Spinal cord (tissue), 10 donors: Measurements from ENCODE around the gene GIT1. TPM values are rescaled to one million over a fixed set of nuclear protein-coding genes. Genes with fewer than 3 reads are reported as not detected.

Experiments used
- DNase-seq, 6 donors: peaks; one replicate each; pipeline versions ENCODE4 v3.0.0 to v3.0.0-alpha.2; 2013 to 2015; ENCODE audit warnings: low spot score in 6 of 6, low read depth in 4 of 6
- H3K27ac ChIP-seq: one replicate; pipeline ENCODE4 v1.5.1; 2013; ENCODE audit warnings: low read depth, low read length, control low read depth
- H3K27me3 ChIP-seq: one replicate; pipeline ENCODE4 v1.6.1; 2013; ENCODE audit warnings: low read length; ENCODE audit not compliant: control insufficient read depth, insufficient read depth
- H3K36me3 ChIP-seq: one replicate; pipeline ENCODE4 v1.6.1; 2013; ENCODE audit warnings: low read length; ENCODE audit not compliant: control insufficient read depth, insufficient read depth
- H3K4me1 ChIP-seq: one replicate; pipeline ENCODE4 v1.6.1; 2013; ENCODE audit warnings: low read length; ENCODE audit not compliant: control insufficient read depth, insufficient read depth
- H3K4me3 ChIP-seq: one replicate; pipeline ENCODE4 v1.5.1; 2013; ENCODE audit warnings: low read depth, low read length, control low read depth
- H3K9me3 ChIP-seq: one replicate; pipeline ENCODE4 v1.6.1; 2013; ENCODE audit warnings: low read length; ENCODE audit not compliant: control insufficient read depth, insufficient read depth
- WGBS: methylation state at CpG from one replicate; pipeline ENCODE4 v1.1.5; 2013; ENCODE audit warnings: missing lambda C conversion rate; ENCODE audit not compliant: insufficient coverage; 5-methylcytosine and 5-hydroxymethylcytosine counted together
- polyA plus RNA-seq, 2 donors: library from polyadenylated mRNA; unstranded; fragments of 120-200 nt; gene quantifications; one replicate each; pipeline ENCODE4 v1.2.1, GENCODE V29; 2013; ENCODE audit not compliant: insufficient read length in 2 of 2
- total RNA-seq, 2 donors: library from RNA; depleted of rRNA in 1 of 2; stranded (reverse); fragments of 120-200 nt in 1 of 2; fragments of >200 nt in 1 of 2; gene quantifications; one replicate each; pipeline versions ENCODE4 v1.2.3 to v1.2.4, GENCODE V29; 2013 to 2014
- donor health status: healthy.

Gene GIT1
- total and polyA plus RNA-seq, 4 donors = 23.3 to 90.3 (median 62.8) TPM

DNA sequence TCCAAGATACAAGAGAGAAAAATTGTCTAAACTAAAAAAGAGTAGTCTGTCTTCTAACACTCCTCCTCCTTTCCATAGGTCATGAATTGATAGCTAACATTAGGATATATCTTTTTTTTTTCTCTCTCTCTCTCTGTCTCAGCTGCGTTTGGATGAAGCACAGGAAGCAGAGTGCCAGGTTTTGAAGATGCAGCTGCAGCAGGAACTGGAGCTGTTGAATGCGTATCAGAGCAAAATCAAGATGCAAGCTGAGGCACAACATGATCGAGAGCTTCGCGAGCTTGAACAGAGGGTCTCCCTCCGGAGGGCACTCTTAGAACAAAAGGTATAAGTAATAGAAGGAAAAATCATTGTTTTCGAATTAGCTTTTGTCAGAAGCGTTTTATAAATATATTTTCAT, 55.5 kb downstream of the GIT1 start:
- H3K4me1 ChIP-seq = no peaks in the 10 kb centered on the region
- no peaks in the 10 kb centered on the region for H3K9me3 ChIP-seq
- WGBS = 71% methylated on average over 6 of the region's 8 CpGs
- no peak overlapping the region for H3K27ac ChIP-seq
- H3K4me3 ChIP-seq = no peak overlapping the region
- H3K36me3 ChIP-seq = peaks cover 62% of the 10 kb centered on the region
- DNase-seq = peak in 1 of 6 donors; percentile 36
- no peaks in the 10 kb centered on the region for H3K27me3 ChIP-seq

DNA sequence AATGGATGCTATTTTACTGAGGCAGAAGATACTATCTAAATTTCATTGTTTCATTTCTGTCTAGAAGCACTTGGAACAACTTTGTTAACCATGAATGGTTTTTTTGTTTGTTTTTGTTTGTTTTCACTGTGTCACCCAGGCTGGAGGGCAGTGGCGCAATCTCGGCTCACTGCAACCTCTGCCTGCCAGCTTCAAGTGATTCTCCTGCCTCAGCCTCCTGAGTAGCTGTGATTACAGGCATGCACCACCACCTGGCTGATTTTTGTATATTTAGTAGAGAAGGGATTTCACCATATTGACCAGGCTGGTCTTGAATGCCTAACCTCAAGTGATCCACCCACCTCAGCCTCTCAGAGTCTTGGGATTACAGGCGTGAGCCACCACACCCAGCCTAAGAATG, 63.1 kb downstream of the GIT1 start:
- Histone ChIP-seq H3K4me3 (no peak overlapping the region), H3K4me1 (no peaks in the 10 kb centered on the region), H3K36me3 (peaks cover 47% of the 10 kb centered on the region), H3K27me3 (no peaks in the 10 kb centered on the region), H3K27ac (no peak overlapping the region), H3K9me3 (no peaks in the 10 kb centered on the region)
- 100% methylated on average over 2 of the region's 3 CpGs for WGBS
- DNase-seq = no peak

DNA sequence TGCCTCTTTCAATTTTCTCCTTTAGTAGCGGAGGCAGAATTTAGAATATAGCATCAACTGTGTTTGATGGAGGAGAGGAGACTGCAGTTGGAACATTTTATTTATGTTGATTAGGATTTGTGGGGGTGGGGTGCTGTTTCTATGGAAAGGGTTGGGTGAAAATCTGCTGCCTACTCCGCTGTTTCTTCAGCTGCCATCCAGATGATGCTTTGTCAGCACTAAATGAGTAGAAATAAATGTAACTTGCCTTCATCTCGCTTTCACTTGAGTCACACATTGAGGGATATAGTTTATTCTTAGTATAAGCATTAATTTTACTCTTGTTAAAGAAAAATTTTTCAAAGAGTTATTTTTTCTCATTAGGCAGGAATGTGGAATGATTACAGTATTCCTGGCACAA, 64.8 kb downstream of the GIT1 start:
- DNase-seq = no peak
- Histone ChIP-seq H3K4me3 (no peak overlapping the region), H3K27ac (no peak overlapping the region), H3K27me3 (no peaks in the 10 kb centered on the region), H3K36me3 (peaks cover 50% of the 10 kb centered on the region), H3K9me3 (no peaks in the 10 kb centered on the region), H3K4me1 (no peaks in the 10 kb centered on the region)
- no CpG with 5 or more reads among the region's 3 CpGs for WGBS

Other genes with a start within 250 kb of the GIT1 start
- gene TAOK1, start 199.3 kb downstream of the GIT1 start, total RNA-seq = 100 to 1,000 TPM in 1 of 2 donors, 10 to 100 TPM in 1; 65.8 to 123 TPM
- gene TAOK1, start 199.3 kb downstream of the GIT1 start, polyA plus RNA-seq = 10 to 100 TPM; 38.7 to 72.8 TPM
- gene ABHD15, start 22.6 kb downstream of the GIT1 start, total RNA-seq = 1 to 10 TPM; 2.9 to 4.3 TPM
- gene ABHD15, start 22.6 kb downstream of the GIT1 start, polyA plus RNA-seq = 1 to 10 TPM; 2.3 to 3.1 TPM
- gene TP53I13, start 20.9 kb downstream of the GIT1 start, total RNA-seq = 10 to 100 TPM; 12.9 to 37.9 TPM
- 10 to 100 TPM; 23.4 to 30.1 TPM for gene TP53I13, start 20.9 kb downstream of the GIT1 start, polyA plus RNA-seq
- 10 to 100 TPM; 10.6 to 23.1 TPM for gene ANKRD13B, start 3.5 kb upstream of the GIT1 start, total RNA-seq
- gene ANKRD13B, start 3.5 kb upstream of the GIT1 start, polyA plus RNA-seq = 10 to 100 TPM; 53.6 to 76.2 TPM
- gene CORO6, start 33.3 kb upstream of the GIT1 start, total RNA-seq = 10 to 100 TPM in 1 of 2 donors, 1 to 10 TPM in 1; 8.0 to 10.9 TPM
- 10 to 100 TPM; 16.4 to 21.4 TPM for gene CORO6, start 33.3 kb upstream of the GIT1 start, polyA plus RNA-seq